GM19193 (cell line): ENCODE data around the gene AHSA1.

Experiments
- POLR2A ChIP-seq: IDR thresholded peaks from 4 replicates; pipeline ENCODE4 v1.6.1; 2011; ENCODE audit not compliant: insufficient read depth, insufficient read length; ENCODE audit errors: extremely low read depth

AHSA1 gene

DNA sequence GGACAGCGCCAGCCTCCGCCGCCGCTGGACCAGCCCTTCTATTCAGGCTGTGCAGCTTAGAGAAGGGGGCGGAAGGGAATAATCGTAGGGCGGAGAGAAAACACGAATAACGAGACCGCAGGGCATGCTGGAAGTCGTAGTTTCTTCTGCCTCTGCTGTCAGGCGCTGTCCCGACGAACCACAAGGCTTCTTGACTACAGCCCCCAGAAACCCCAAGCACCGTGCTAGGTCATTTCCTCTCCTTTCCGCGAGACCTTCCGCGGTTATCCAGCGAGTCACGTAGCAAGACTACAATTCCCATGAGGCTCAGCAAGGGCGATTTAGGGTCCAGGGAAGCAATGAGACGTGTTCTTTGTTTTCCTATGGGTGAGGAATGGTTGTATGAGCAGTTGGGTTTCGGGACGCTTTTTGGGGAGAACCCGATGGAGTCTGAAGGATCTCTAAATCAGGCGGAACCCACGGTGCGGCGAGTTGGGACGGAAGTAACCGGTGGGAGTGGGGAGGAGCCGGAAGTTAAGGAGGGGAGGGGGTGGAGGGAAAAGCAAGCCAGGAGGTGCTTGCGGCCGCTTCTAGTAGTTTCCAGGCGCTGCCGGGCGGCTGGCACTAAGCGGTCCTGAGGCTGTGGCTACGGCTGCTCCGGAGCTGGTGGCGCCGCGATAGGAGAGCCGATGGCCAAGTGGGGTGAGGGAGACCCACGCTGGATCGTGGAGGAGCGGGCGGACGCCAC is at the start of gene AHSA1, which contains the start of gene VIPAS39:
TSS of gene AHSA1 (plus strand) at position 572 of the 727 bp plus-strand sequence. CDS start at position 669, 97 bp downstream.
TSS of gene VIPAS39 (minus strand) at position 80 of the 727 bp plus-strand sequence. CDS start 3,499 bp downstream, outside the sequence.
- peak; percentile 79 for TF ChIP-seq POLR2A

DNA sequence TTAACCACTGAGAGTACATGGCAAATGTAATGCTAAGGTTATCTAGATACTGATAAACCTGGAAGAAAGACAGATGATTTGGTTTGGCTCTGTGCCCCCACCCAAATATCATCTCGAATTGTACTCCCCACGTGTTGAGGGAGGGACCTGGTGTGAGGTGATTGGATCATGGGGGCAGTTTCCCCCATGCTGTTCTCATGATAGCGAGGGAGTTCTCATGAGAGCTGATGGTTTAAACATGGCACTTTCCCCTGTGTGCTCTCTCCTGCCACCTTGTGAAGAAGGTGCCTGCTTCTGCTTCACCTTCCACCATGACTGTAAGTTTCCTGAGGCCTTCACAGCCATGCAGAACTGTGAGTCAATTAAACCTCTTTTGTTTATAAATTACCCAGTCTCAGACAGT is 48.8 kb upstream of the AHSA1 start:
- TF ChIP-seq POLR2A = no peak

DNA sequence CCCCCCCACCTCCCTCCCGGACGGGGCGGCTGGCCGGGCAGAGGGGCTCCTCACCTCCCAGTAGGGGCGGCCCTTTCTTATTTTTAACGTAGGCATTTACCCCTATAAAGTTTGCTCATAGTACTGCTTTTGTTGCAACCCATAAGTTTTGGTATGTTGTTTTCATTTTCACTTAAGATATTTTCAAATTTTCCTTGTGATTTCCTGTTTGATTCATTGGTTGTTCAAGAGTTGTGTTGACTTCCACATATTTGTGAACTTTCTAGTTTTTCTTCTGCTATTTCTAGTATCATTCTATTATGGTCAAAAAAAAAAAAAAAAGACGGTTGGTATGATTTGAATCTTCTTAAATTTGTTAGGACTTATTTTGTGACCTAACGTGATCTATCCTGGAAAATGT is 41.1 kb upstream of the AHSA1 start:
- TF ChIP-seq POLR2A = no peak

DNA sequence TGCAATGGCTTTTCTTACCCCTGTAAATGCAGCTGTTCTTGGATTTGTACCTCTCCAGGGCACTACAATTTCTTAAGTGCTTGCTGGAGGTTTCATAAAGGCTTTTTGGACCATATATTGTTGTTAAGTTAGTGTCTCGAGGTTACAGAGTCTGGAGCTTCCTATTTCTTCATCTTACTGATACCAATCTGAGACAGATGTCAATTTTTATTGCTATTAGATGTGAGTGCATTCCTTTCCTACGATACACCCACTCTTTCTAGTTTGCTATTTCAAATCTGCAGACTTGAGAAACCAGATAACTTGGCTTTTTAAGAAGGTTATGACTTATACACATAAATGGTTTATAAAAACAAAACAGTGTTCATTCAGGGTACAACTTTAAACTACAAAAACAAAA is 36.7 kb upstream of the AHSA1 start:
- no peak for TF ChIP-seq POLR2A

DNA sequence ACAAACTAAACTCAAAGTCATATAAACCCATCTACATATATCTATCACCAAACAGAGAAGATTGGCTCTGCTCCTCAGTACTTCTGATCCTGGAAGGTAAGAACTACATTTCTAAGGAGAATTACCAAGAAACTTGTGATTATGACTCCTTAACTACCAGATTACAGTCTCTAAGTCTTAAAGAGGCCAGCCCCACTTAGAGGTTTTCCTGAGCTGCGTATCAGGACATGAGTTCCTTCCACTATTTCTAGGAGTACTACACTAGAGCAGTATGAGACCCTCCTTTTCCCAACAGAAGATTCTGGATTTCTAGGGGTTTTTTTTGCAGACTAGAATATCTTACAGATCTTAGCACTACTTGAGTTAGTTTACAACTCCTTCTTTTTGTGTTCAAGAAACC is 34.5 kb upstream of the AHSA1 start, which contains the start of gene NOXRED1:
TSS of gene NOXRED1 (minus strand) at position 101 of the 400 bp plus-strand sequence. CDS start 634 bp downstream, outside the sequence.
- TF ChIP-seq POLR2A = no peak

DNA sequence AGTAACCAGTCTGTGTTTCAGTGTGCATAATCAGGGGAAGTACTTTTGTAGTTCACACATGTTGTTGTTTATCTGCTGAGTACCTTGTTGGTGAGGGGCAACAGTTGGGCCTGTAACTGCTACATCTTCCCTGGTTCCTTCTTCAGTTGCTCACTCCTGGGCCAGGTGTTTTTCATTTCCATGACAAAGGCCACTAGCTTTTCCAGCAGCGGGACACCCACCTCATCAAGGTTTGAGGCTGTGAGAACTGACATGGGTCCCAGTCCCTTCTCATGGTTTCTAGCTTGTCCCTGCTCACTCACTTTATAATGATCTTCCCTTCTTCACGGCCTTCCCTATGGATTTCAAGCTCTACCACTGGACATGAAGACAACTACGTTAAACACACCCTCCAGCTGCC is 33.0 kb upstream of the AHSA1 start:
- no peak for TF ChIP-seq POLR2A

DNA sequence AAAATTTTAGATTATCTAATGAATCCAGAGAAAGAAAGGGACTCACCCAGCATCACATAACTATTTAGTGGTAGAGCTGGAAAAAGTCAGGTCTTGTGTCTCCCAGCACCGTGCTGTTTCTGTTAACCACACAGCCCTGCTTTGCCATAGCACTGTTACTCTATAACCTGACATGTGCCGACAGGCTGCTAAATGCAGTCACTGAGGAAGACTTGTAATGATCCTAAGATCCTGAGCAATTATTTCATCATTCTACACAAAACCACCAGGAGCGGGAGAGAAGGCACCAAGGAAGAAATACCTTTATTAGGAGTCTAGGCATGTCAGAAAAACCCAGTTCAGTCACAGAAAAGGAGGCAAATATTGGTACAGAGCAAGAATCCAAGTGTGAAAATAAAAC is 31.5 kb upstream of the AHSA1 start:
- no peak for TF ChIP-seq POLR2A

DNA sequence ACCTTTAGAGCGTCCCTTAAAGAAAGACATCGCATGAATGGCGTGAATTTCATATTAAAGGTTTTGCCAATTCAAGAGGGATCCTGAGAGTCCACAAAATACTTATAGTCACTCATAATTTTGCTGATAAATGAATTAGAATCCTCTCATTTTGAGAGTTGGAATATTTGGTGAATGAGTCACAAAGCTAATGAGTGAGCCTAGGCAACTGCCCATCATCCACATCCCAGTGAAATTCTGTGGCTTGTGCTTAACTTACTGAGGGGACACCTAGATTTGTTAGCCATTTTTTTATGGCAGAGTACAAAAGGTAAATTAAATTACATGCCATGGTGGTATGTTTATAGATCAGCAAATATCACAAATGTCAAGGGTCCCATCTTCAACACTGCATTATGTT is 21.9 kb upstream of the AHSA1 start:
- no peak for TF ChIP-seq POLR2A

DNA sequence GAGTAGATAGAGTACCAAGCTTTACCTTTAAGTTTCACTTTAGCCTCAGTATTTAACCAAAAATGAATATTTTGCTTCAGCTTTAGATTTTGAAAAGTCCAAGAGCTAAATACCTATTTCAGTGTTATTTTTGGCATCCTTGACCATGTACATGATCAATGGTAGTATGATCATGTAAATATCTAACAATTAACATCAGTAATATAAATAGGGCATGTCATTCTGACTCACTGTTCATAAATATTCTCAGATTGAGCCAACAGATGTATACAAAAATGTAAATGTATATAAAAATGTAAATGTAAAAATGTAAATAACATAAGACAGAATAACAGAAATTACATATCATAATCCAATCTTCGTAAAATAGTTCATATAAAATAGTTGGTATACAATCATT is 19.3 kb upstream of the AHSA1 start:
- no peak for TF ChIP-seq POLR2A

DNA sequence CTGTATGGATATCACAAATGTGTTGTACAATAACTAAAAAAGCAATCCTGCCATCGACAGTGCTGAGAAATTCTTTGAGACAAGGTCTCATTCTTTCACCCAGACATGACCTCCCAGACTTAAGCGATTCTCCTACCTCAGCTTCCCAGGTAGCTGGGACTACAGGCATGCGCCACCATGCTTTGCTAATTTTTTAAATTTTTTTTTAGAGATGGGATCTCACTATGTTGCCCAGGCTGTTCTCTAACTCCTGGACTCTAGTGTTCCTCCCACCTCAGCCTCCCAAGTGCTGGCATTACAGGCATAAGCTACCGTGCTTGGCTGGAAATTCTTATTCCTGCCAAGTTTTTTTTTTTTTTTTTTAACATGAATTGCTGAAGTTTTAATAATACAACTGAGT is 18.0 kb upstream of the AHSA1 start:
- no peak for TF ChIP-seq POLR2A

DNA sequence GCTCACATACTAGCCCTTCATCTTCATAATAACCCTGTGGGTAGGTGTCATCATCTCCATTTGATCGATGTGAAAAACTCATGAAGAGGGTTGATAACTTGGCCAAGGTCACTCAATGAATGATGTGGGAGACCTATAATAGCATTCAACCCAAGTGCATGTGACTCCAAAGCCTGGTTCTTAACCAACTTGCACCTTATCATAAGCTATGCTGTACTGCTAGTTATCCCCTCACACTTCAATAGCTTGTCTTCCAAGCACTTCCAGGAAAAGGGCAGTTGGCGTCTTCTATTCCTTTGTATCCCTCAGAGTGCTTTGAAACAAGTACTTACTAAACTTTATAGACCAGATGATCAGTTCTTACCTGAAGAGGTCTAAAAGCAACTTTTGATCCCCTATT is 15.7 kb upstream of the AHSA1 start:
- TF ChIP-seq POLR2A = no peak

DNA sequence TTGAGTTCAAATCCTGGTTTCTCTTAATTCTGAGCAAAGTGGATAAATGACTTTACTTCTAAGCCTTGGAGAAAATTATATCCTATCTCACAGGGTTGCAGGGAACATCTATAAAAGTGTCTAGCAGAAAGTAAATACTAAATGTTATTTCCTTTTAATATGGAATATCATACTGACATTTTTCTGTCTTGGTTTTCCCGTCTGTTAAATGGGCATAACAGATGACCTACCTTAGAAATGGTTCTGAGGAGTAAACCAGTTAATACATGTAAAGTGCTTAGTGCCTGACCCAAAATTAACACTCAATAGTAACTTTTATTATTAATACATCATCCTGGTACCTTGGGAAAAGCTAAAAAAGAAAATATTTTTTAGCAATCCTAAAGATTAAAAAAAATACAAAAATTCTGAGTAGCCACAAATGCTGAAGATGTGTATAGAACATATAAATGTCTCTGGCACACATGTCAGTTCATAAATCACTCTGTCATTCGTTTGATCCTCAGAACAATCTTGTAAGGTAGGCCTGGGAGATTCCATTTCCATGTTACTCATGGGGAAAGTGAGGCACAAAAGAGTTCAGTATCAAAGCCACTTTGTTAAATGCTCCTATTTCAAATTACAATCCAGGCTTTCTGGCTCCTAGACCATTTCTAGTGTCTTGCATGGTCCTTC is 1.8 kb upstream of the AHSA1 start:
- TF ChIP-seq POLR2A = no peak

DNA sequence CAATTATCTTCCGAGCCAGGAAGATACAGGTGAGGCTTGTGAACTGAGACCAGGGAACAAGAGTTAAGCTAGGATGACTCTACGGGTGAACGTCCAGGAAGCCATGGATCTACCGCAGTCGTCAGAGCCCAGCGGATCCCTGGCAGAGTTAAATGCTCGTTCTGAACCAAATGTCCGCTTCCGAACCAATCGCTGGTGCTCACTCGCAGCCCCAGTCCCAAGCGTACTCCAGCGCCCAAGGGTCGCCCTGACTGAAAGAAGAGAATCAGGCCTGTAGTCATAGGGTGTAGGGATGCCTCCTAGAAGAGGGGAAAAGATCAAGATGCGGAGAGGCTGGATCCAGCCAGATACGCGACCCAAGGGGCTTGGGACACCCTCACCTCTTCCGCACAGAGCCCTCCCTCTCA is 775 bp upstream of the AHSA1 start:
- TF ChIP-seq POLR2A = peak; percentile 93

DNA sequence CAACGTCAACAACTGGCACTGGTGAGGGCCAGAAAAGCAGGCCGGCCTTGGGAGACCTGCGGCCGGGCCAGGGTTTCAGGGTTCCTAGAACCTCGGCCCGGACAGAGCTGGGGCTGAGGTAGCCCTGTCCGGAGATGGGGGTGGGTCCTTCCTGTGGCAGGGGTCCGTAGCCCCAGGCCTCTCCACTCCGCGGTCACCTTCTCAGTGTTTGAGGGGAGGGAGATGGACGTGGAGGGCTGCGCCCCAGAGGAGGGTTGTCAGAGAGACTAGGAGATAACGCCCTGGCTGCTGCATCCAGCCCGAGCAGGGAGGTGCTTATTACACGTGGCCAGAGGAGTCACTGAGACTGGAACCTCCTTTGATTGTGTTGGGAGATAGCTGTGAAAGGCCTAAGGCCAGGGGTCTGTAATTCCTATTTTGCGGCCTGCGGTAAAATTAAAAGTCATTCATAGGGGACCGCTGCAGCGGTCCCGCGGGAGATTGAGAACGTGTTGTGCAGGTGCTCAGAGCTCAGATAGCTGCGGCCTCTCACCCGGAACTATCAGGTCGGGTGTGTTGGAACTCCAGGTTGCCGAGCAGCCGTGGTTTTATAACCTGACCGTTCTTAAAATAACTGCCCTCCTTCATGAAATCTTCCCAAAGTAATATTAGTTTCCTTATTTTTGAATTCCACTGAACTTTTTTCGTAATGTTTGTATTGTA is 507 bp downstream of the AHSA1 start:
- no peak for TF ChIP-seq POLR2A

DNA sequence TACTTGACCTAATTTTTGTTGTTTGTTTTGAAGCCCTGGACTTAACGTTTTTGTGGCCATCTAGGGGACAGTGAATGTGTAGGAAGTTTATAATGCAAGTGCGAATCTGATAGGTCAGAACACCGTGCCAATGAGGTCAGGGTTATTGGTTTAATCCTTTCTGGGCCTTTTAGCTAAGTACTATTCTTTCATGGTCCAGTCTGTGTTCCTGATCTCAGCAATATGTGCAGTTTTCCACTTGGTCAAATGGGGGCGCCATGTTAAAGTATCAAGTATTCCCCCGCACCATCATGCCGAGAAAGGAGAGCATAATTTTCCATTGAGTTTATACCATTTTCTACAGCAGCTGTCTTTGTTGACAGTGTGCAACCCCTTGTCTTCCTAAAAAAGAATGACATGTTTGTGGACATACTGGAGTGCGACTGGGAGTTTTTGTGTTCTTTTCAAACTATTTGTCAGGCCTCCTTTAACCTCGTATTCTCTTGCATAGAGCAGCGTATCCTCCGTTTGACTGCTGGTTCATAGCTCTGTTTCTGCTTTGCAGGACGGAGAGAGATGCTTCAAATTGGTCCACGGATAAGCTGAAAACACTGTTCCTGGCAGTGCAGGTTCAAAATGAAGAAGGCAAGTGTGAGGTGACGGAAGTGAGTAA is 1.3 kb downstream of the AHSA1 start:
- no peak for TF ChIP-seq POLR2A
